Stimulated activated CD8-positive, alpha-beta memory T cell treated with anti-CD3 and anti-CD28 coated beads, Interleukin-7, amount 100 ng/mL, for 24 hours (primary cell): Measurements from ENCODE around the gene CTBP2.

Experiments used
- DNase-seq: peaks from one replicate; pipeline ENCODE4 v3.0.0-alpha.2; 2020; ENCODE audit warnings: low read depth

The CTBP2 gene

GRCh38 chr10:125043841-125044658 lies 116.3 kb downstream of the CTBP2 start:
- DNase-seq, result no peak

GRCh38 chr10:125041856-125042506 lies 118.4 kb downstream of the CTBP2 start:
- DNase-seq, result no peak

DNA sequence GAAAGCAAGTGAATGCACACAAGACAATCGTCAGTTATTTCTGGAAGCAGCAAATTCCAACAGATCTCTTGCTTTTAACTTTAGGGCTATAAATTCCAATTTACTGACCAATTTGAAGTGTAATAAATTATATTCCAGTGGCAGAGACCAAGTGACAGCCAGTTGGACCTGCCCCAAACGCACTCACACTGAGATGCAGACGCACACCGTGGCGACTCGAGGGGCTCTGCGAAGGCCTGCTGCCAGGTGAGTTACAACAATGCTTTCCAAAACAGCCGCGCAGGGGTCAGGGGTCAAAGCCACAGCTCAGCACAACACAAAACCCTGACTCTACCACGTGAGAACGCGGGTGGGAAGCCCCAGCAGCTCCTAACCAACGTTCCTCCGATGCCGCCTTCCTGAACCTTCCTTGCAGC lies 121.0 kb downstream of the CTBP2 start:
- DNase-seq, result no peak

GRCh38 chr10:125038637-125039036 lies 121.7 kb downstream of the CTBP2 start:
- no peak for DNase-seq

- no peak for DNase-seq
Observed at GRCh38 chr10:125037145-125037877, 123.1 kb downstream of the CTBP2 start.

DNA sequence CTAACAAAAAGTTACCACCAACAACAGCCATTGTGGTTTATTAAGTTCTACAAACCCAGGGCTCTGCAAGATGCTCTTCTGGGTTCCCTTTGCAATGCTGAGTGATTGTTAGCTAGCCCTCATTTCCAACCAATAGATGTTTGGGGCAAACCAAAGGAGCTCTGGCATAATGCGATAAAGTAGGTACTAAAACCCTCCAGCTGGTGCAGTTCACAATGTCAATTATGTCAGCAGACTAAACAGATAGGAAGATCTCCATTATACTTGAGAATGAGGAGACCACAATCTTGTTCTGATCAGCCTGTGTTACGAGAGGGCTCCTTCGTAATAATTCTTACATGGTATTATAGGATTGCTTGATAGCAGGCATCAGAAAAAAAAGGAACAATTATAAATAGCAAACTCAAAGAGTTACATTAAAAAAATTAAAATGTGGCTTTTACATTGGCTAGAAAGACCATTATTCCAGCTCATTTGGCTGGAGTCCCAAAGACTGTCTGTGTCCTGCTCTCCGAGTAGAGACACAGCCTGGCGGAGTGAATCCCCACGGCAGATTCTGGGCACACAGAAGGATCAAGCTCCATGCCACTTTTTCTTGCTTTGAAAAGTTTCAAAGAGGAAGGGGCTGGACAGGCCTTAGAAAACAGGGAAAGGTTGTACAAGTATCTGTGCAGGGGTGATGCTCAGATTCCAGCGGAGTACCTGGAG lies 124.6 kb downstream of the CTBP2 start:
- no peak for DNase-seq

- DNase-seq, result no peak
Observed at GRCh38 chr10:125035136-125035535, 125.2 kb downstream of the CTBP2 start.

- no peak for DNase-seq
Observed at GRCh38 chr10:125034675-125035074, 125.7 kb downstream of the CTBP2 start.

GRCh38 chr10:125033146-125033924 lies 127.0 kb downstream of the CTBP2 start:
- no peak for DNase-seq

GRCh38 chr10:125032474-125033020 lies 127.8 kb downstream of the CTBP2 start:
- DNase-seq, result no peak

DNA sequence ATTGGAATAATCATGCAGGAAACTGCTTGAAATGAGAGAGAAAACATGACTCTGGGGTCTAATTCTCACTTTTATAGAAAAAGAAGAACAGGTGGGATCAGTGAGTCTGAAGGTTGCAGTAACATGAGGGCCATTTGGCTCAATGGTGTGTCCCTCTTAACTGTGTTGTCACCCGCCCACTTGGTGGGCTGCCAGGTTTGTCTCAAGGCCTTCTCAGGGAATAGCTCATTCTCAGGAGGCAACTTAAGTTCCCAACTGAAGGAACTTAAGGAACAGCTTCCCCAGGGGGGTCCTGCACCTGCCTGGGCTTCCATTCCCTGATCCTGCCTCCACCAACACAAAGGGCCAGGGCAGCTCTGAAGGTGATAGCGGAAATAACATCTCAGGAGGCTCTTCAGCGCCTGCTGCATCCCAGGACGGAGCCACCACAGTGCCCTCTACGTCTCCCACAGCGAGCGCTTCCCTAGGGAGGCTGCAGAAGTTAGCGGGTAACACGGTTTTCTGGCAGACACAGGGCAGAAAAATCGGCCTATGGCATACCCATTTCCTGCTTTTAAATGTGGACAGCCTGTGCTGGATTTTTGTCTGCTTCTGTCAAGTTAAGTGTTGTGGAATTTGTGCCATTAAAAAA lies 129.7 kb downstream of the CTBP2 start:
- DNase-seq, result no peak

DNA sequence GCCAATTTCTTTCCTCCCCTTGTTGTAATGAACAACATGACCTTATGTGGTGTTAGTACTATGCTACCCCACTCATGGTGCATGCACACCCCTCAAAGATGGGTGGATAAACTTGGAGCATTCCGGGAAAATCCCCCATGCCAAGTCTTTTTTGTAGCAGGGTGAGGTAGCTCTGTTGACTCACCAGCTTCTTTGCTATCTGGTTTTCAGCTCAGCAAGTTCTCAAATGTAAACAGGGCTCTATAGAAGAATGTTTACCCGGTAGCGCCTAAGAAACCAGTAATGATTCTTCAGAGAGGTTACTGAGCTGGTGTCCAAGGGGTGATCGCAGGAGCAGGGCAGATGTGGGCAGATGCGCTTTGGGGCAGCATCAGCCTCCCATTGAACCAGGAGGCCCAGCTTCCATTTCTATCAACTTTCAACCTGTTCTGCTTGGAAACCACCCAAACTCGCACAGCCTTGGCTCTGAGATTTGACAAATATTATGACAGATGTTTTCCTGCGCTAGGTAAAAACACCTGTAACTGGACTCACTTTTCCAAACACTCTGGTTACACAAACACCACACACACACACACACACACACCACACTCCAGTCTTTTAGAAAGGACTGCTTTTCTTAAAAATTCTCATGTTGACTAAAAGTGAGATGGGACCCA lies 130.7 kb downstream of the CTBP2 start:
- no peak for DNase-seq

DNA sequence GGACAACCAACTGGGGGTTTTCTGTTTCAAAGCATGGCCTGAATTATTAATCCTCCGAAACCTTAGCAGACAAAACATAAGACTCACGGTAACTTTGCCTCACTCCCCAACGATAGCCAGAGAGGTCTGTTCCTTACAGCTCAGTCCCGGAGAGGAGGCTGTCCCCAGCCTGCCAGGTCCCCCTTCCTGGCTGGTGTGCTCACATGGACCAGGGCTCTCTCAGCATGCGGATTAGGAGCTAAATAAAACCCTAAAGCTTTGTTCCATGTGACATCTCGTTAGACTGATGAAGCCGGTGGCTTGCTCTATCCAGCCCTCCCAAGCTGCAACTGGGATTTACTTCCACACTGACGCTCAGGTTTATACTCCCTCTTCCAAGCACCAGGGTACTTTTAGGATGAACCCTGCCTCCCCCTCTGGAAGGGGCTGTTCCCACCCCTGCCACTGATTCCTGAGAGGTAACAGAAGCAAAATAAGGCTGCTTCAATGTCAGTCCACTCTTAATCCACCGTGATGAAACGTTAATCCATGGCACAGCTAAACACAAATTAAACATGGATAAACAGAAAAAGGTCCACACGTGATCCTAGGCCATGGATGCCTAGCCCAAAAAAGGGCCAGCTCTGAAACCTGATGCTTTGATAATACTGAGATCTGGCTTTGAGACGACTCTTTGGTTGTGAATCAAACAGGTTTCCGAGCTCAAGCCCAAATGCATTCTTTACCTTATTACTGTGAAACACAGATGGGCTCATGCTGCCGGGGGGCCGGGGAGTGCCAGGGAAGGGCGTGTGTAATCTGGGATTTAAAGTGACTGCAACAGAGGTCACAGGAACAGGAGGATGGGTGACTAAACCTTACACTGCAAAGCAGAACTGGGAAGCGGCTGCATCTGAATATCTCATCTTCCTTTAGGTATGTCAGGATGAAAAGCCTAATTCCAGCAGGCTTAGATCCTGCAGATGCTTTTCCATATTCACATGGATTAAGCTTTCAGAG lies 132.2 kb downstream of the CTBP2 start:
- no peak for DNase-seq

- no peak for DNase-seq
Observed at GRCh38 chr10:125026974-125027735, 133.2 kb downstream of the CTBP2 start.

- DNase-seq, result no peak
Observed at GRCh38 chr10:125026036-125026931, 134.1 kb downstream of the CTBP2 start.

GRCh38 chr10:125025341-125025740 lies 135.0 kb downstream of the CTBP2 start:
- DNase-seq, result no peak
